Omental fat pad (tissue), 4 donors: ENCODE data around the gene NOTCH3. TPM values are rescaled to one million over a fixed set of nuclear protein-coding genes. Genes with fewer than 3 reads are reported as not detected.

ENCODE experiments used
- ATAC-seq: fragments of 150-250 bp; one replicate; pipeline ENCODE4 v1.9.1; 2016; ENCODE audit warnings: mild to moderate bottlenecking, moderate library complexity; ENCODE audit not compliant: low FRiP score
- DNase-seq: peaks from one replicate; pipeline ENCODE4 v3.0.0-alpha.2; 2019; ENCODE audit warnings: low spot score
- total RNA-seq, 4 donors: library from RNA; depleted of rRNA; stranded (reverse); fragments of >200 nt; gene quantifications; one replicate each; pipeline ENCODE4 v1.1.0, GENCODE V29; 2016
- TF ChIP-seq, protein P1 (sequence below), 3 donors: fragments of 450-650 bp; IDR thresholded peaks; one replicate each; pipeline ENCODE4 v1.5.1; 2016 to 2017; ENCODE audit warnings: antibody characterized with exemption in 3 of 3, mild to moderate bottlenecking in 3 of 3, moderate library complexity in 2 of 3

The NOTCH3 gene
- total RNA-seq, 4 donors from 2014 or later: 6.1 to 82.8 (median 24.4) TPM

- TF ChIP-seq, protein P1, sequence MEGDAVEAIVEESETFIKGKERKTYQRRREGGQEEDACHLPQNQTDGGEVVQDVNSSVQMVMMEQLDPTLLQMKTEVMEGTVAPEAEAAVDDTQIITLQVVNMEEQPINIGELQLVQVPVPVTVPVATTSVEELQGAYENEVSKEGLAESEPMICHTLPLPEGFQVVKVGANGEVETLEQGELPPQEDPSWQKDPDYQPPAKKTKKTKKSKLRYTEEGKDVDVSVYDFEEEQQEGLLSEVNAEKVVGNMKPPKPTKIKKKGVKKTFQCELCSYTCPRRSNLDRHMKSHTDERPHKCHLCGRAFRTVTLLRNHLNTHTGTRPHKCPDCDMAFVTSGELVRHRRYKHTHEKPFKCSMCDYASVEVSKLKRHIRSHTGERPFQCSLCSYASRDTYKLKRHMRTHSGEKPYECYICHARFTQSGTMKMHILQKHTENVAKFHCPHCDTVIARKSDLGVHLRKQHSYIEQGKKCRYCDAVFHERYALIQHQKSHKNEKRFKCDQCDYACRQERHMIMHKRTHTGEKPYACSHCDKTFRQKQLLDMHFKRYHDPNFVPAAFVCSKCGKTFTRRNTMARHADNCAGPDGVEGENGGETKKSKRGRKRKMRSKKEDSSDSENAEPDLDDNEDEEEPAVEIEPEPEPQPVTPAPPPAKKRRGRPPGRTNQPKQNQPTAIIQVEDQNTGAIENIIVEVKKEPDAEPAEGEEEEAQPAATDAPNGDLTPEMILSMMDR (IDR thresholded peaks at IDR 0.05): no peak
- no peak for DNase-seq
- no peak for ATAC-seq
Measured at GRCh38 chr19:15147090-15147489, 53.7 kb downstream of the NOTCH3 start.

DNA sequence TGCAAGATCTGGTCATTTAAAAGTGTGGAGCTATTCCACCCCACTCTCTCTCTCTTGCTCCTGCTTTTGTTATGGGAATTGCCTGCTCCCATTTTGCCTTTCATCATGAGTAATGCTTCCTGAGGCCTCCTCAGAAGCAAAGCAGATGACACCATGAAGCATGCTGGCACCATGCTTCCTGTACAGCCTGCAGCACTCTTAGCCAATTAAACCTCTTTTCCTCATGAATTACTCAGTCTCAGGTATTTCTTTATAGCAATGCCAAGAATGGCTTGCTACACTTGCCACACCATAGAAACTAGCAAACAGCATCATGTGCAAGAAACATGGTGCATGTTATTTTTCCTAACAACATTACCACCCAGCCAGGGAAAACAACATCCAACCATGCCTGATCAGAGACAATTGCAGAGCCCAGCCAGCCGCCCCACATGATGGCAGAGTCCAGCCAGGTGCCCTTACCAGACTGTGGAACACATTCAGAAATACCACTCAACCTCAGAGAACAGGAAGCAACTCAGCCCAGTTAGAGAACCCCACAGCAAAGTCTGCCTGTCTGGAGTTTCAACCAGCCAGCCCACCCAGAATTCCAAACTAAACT, 56.6 kb downstream of the NOTCH3 start:
- TF ChIP-seq, protein P1 (IDR thresholded peaks at IDR 0.05): no peak

GRCh38 chr19:15142313-15142712, 58.5 kb downstream of the NOTCH3 start:
- TF ChIP-seq, protein P1 (IDR thresholded peaks at IDR 0.05): no peak
- ATAC-seq (no peak), DNase-seq (no peak)

More for the DNA sequence above, 56.6 kb downstream of the NOTCH3 start:
- ATAC-seq (no peak), DNase-seq (no peak)

DNA sequence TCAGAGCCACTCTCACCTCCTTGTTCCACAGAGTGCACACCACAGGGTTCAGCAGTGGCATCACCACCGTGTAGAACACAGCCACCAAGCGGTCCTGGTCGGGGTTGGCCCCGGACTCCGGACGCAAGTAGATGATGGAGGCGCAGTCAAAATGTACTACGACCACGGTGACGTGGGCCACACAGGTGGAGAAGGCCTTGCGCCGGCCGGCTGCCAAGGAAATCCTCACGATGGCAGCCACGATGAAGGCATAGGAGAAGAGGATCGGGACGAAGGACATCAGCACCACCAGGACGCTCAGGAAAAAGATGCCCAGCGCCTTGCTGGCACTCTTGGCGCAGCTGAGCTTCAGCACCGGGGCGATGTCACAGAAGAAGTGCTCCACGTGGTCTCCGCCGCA, 59.7 kb downstream of the NOTCH3 start:
- ATAC-seq (no peak), DNase-seq (no peak)
- TF ChIP-seq, protein P1 (IDR thresholded peaks at IDR 0.05): no peak

GRCh38 chr19:15138427-15138826, 62.4 kb downstream of the NOTCH3 start:
- TF ChIP-seq, protein P1 (IDR thresholded peaks at IDR 0.05): no peak
- no peak for DNase-seq
- ATAC-seq: no peak

- TF ChIP-seq, protein P1 (IDR thresholded peaks at IDR 0.05): no peak
- DNase-seq: no peak
- no peak for ATAC-seq
Measured at GRCh38 chr19:15137777-15138176, 63.0 kb downstream of the NOTCH3 start.

DNA sequence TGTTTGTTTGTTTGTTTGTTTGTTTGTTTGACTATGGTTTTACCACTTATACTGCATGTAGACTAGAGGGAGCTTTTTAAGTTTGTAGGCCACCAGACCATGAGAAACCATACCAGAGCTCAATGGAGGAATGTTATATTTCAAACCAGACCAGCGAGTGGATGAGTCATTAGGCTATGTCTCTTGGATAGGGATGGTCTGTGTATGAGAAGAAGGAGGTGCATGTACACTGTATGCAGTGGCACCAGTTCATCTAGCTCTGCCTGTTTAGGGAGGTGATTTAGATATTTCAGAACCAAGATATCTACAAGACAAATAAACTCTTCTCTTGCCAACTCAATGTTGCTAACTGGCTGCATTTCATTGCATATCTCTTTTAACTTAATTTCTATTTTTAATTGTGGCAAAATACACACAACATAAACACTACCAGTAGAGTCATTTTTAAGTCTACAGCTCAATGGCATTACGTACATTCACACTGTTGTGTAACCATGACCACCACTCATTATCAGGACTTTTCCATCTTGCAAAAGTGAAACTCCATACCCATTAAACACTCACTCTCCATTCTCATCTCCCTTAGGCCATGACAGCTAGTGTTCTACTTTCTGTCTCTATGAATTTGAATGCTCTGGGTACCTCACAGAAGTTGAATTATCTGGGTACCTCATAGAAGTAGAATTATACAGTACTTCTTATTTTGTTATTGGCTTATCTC, 64.4 kb downstream of the NOTCH3 start:
- ATAC-seq (no peak), DNase-seq (no peak)
- TF ChIP-seq, protein P1 (IDR thresholded peaks at IDR 0.05): no peak
